PC-9 (cell line): ENCODE data around the gene WNT3. TPM values are rescaled to one million over a fixed set of nuclear protein-coding genes. Genes with fewer than 3 reads are reported as not detected.

Experiments
- BruUV-seq: library from RNA; stranded (reverse); fragments of 400-500 nt; replicated peaks from 2 replicates; lab custom pipeline; 2021; lab: Mats Ljungman, UMichigan
- CTCF ChIA-PET: fragments of 300-600 bp; sonication (Branson Sonifier 250); formaldehyde crosslinking; loops from one replicate; lab custom pipeline; 2022; ENCODE audit warnings: antibody characterized with exemption; lab: Charles Lee
- POLR2A ChIA-PET: fragments of 300-600 bp; sonication (Branson Sonifier 250); formaldehyde crosslinking; loops from one replicate; lab custom pipeline; 2022; ENCODE audit warnings: antibody characterized with exemption; ENCODE audit not compliant: unreplicated experiment; lab: Charles Lee
- DNase-seq, 2 experiments: peaks; one replicate each; pipeline versions ENCODE4 v3.0.0 to v3.0.0-alpha.2; 2015 to 2022; ENCODE audit warnings: mixed read lengths in 1 of 2
- H2AFZ ChIP-seq: fragments of 200-600 bp; sonication (generic); 2 replicates; pipeline ENCODE4 v1.8.1; 2017; ENCODE audit warnings: antibody characterized with exemption
- H3F3A ChIP-seq: fragments of 200-600 bp; sonication (generic); 2 replicates; pipeline ENCODE4 v1.8.1; 2017; ENCODE audit warnings: antibody characterized with exemption, mild to moderate bottlenecking, low read depth; ENCODE audit not compliant: insufficient read depth
- H3K27ac ChIP-seq: fragments of 200-600 bp; sonication (generic); 2 replicates; pipeline ENCODE4 v1.6.1; 2016; ENCODE audit warnings: mixed run types
- H3K27me3 ChIP-seq: fragments of 200-600 bp; sonication (generic); 2 replicates; pipeline ENCODE4 v1.6.1; 2016; ENCODE audit warnings: low read depth, mixed run types; ENCODE audit not compliant: insufficient read depth
- H3K36me3 ChIP-seq: fragments of 200-600 bp; sonication (generic); 2 replicates; pipeline ENCODE4 v1.6.1; 2016; ENCODE audit warnings: low read depth, mixed run types
- H3K4me1 ChIP-seq: fragments of 200-600 bp; sonication (generic); replicated peaks from 2 replicates; pipeline ENCODE4 v1.6.1; 2016; ENCODE audit warnings: mixed run types; ENCODE audit not compliant: insufficient read depth
- H3K4me2 ChIP-seq: fragments of 200-600 bp; sonication (generic); 2 replicates; pipeline ENCODE4 v1.6.1; 2017; ENCODE audit warnings: mixed run types
- H3K4me3 ChIP-seq: fragments of 200-600 bp; sonication (generic); 2 replicates; pipeline ENCODE4 v1.6.1; 2016; ENCODE audit warnings: mixed run types
- H3K79me2 ChIP-seq: fragments of 200-600 bp; sonication (generic); 2 replicates; pipeline ENCODE4 v1.6.1; 2017; ENCODE audit warnings: low read depth, mixed run types
- H3K9me2 ChIP-seq: fragments of 200-600 bp; sonication (generic); 2 replicates; pipeline ENCODE4 v1.8.1; 2017; ENCODE audit warnings: mild to moderate bottlenecking; ENCODE audit not compliant: insufficient read depth
- H3K9me3 ChIP-seq: fragments of 200-600 bp; sonication (generic); 2 replicates; pipeline ENCODE4 v1.8.1; 2016; ENCODE audit warnings: low read depth; ENCODE audit not compliant: insufficient read depth
- H4K20me1 ChIP-seq: fragments of 200-600 bp; sonication (generic); 2 replicates; pipeline ENCODE4 v1.8.1; 2017; ENCODE audit not compliant: insufficient read depth
- CTCF ChIP-seq: fragments of 200-600 bp; sonication (generic); conservative IDR thresholded peaks from 2 replicates; pipeline ENCODE4 v1.6.1; 2017; ENCODE audit warnings: mixed run types, antibody characterized with exemption, mild to moderate bottlenecking, moderate library complexity
- EZH2 ChIP-seq: fragments of 200-600 bp; sonication (generic); IDR thresholded peaks from 2 replicates; pipeline ENCODE4 v1.8.0; 2017; ENCODE audit warnings: antibody characterized with exemption, low read depth
- intact Hi-C: fragments of 100-400 bp; cut with micrococcal nuclease; formaldehyde crosslinking; loops from one replicate; pipeline ENCODE4 v1.10.0; 2022; ENCODE audit not compliant: unreplicated experiment
- total RNA-seq: library from RNA; stranded (reverse); gene quantifications from 2 replicates; pipeline ENCODE4 v1.2.3, GENCODE V29; 2021

WNT3 gene
- total RNA-seq, 1 experiment from 2014 or later = 14.0 TPM

- Histone ChIP-seq H3K4me3 (no peak overlapping the region), H3K36me3 (no peaks in the 10 kb centered on the region), H3K27me3 (peaks cover 28% of the 10 kb centered on the region), H3K79me2 (no peaks in the 10 kb centered on the region), H4K20me1 (no peaks in the 10 kb centered on the region), H3K4me2 (no peak overlapping the region), H2AFZ (no peak overlapping the region), H3K9me3 (0 out of 2 replicates have a peak, but pooled peaks cover under 1% of the 10 kb centered on the region), H3K4me1 (no peaks in the 10 kb centered on the region), H3K27ac (no peak overlapping the region), H3F3A (no peaks in the 10 kb centered on the region), H3K9me2 (no peaks in the 10 kb centered on the region)
- DNase-seq = no peak
- intact Hi-C loops = no loop called here
- ChIA-PET POLR2A (no interaction called here), CTCF (no interaction called here)
- TF ChIP-seq EZH2 (no peak), CTCF (no peak)
- BruUV-seq = no TSS peak
Measured at GRCh38 chr17:46848534-46848933, 30.0 kb upstream of the WNT3 start.

- Histone ChIP-seq H3K9me3 (peaks cover 11% of the 10 kb centered on the region; the same call in 1 of the 2 replicates), H3K27me3 (peaks cover 28% of the 10 kb centered on the region), H2AFZ (no peak overlapping the region), H3K27ac (no peak overlapping the region), H3K79me2 (no peaks in the 10 kb centered on the region), H3K4me2 (no peak overlapping the region), H3F3A (no peaks in the 10 kb centered on the region), H3K4me1 (no peaks in the 10 kb centered on the region), H3K4me3 (no peak overlapping the region), H4K20me1 (no peaks in the 10 kb centered on the region), H3K36me3 (no peaks in the 10 kb centered on the region), H3K9me2 (no peaks in the 10 kb centered on the region)
- BruUV-seq = no TSS peak
- DNase-seq = no peak
- no peak for TF ChIP-seq CTCF
- TF ChIP-seq EZH2 = no peak
- CTCF ChIA-PET = no interaction called here
- POLR2A ChIA-PET = no interaction called here
- intact Hi-C loops = no loop called here
Measured at GRCh38 chr17:46847204-46848191, 29.0 kb upstream of the WNT3 start.

- H4K20me1 ChIP-seq = no peaks in the 10 kb centered on the region
- H3K9me3 ChIP-seq = peaks cover 13% of the 10 kb centered on the region
- TF ChIP-seq EZH2 = no peak
- peak; percentile 79 for TF ChIP-seq CTCF
- no peak overlapping the region for H2AFZ ChIP-seq
- no peaks in the 10 kb centered on the region for H3K4me1 ChIP-seq
- H3K36me3 ChIP-seq = no peaks in the 10 kb centered on the region
- no peak for DNase-seq
- H3K27me3 ChIP-seq = peaks cover 11% of the 10 kb centered on the region
- no TSS peak for BruUV-seq
- CTCF ChIA-PET = no interaction called here
- H3K79me2 ChIP-seq = no peaks in the 10 kb centered on the region
- H3F3A ChIP-seq = no peaks in the 10 kb centered on the region
- no peak overlapping the region for H3K4me2 ChIP-seq
- POLR2A ChIA-PET = no interaction called here
- intact Hi-C loops = no loop called here
- no peaks in the 10 kb centered on the region for H3K9me2 ChIP-seq
- no peak overlapping the region for H3K27ac ChIP-seq
- no peak overlapping the region for H3K4me3 ChIP-seq
Measured at GRCh38 chr17:46842835-46843234, 24.3 kb upstream of the WNT3 start.
